WTC11 (cell line): ENCODE data around the gene VGF. TPM values are rescaled to one million over a fixed set of nuclear protein-coding genes. Genes with fewer than 3 reads are reported as not detected.

Experiments
- AFF4 ChIP-seq: sonication (generic); formaldehyde crosslinking; IDR thresholded peaks from 2 replicates; pipeline ENCODE4 v1.8.1; 2023; ENCODE audit warnings: mild to moderate bottlenecking, missing genetic modification reagents, borderline replicate concordance
- AR ChIP-seq: fragments of 250-450 bp; sonication (Bioruptor Pico); IDR thresholded peaks from 2 replicates; pipeline ENCODE4 v1.9.0; 2021; ENCODE audit warnings: mild to moderate bottlenecking
- ARID4B ChIP-seq: sonication (generic); formaldehyde crosslinking; IDR thresholded peaks from 2 replicates; pipeline ENCODE4 v1.8.0; 2023; ENCODE audit warnings: missing genetic modification reagents, mild to moderate bottlenecking, borderline replicate concordance
- ATF1 ChIP-seq: sonication (generic); formaldehyde crosslinking; IDR thresholded peaks from 2 replicates; pipeline ENCODE4 v1.8.1; 2023; ENCODE audit warnings: mild to moderate bottlenecking, moderate library complexity, missing genetic modification reagents
- E2F1 ChIP-seq: sonication (generic); formaldehyde crosslinking; IDR thresholded peaks from 2 replicates; pipeline ENCODE4 v1.8.0; 2022; ENCODE audit warnings: mild to moderate bottlenecking, missing genetic modification reagents
- E2F5 ChIP-seq: sonication (generic); formaldehyde crosslinking; IDR thresholded peaks from 2 replicates; pipeline ENCODE4 v1.8.1; 2022; ENCODE audit warnings: mild to moderate bottlenecking, moderate library complexity, missing genetic modification reagents
- ETV6 ChIP-seq: sonication (generic); formaldehyde crosslinking; IDR thresholded peaks from 2 replicates; pipeline ENCODE4 v1.8.1; 2022; ENCODE audit warnings: mild to moderate bottlenecking, missing genetic modification reagents
- FOXK1 ChIP-seq: sonication (generic); formaldehyde crosslinking; IDR thresholded peaks from 2 replicates; pipeline ENCODE4 v1.8.0; 2022; ENCODE audit warnings: mild to moderate bottlenecking, moderate library complexity, missing genetic modification reagents
- NFATC4 ChIP-seq: fragments of 250-450 bp; sonication (Bioruptor Pico); IDR thresholded peaks from 2 replicates; pipeline ENCODE4 v1.9.0; 2021; ENCODE audit warnings: mild to moderate bottlenecking
- NFYB ChIP-seq: sonication (generic); formaldehyde crosslinking; conservative IDR thresholded peaks from 2 replicates; pipeline ENCODE4 v1.8.0; 2022; ENCODE audit warnings: low read depth, missing genetic modification reagents
- OVOL2 ChIP-seq: fragments of 250-450 bp; sonication (Bioruptor Pico); IDR thresholded peaks from 2 replicates; pipeline ENCODE4 v1.9.0; 2021; ENCODE audit warnings: mild to moderate bottlenecking, borderline replicate concordance
- PREB ChIP-seq: sonication (generic); formaldehyde crosslinking; IDR thresholded peaks from 2 replicates; pipeline ENCODE4 v1.8.1; 2022; ENCODE audit warnings: mild to moderate bottlenecking, missing genetic modification reagents, moderate library complexity, borderline replicate concordance
- SMAD4 ChIP-seq: sonication (generic); formaldehyde crosslinking; IDR thresholded peaks from 2 replicates; pipeline ENCODE4 v1.8.0; 2022; ENCODE audit warnings: mild to moderate bottlenecking, missing genetic modification reagents
- ZNF138 ChIP-seq: sonication (generic); formaldehyde crosslinking; conservative IDR thresholded peaks from 2 replicates; pipeline ENCODE4 v1.8.1; 2022; ENCODE audit warnings: mild to moderate bottlenecking, moderate library complexity, missing genetic modification reagents
- ZNF219 ChIP-seq: sonication (generic); formaldehyde crosslinking; IDR thresholded peaks from 2 replicates; pipeline ENCODE4 v1.8.0; 2023; ENCODE audit warnings: missing genetic modification reagents, mild to moderate bottlenecking, borderline replicate concordance
- ZNF317 ChIP-seq: sonication (generic); formaldehyde crosslinking; IDR thresholded peaks from 2 replicates; pipeline ENCODE4 v1.8.1; 2023; ENCODE audit warnings: low read depth, mild to moderate bottlenecking, moderate library complexity, missing genetic modification reagents, borderline replicate concordance
- ZNF532 ChIP-seq: fragments of 250-450 bp; sonication (Bioruptor Pico); IDR thresholded peaks from 2 replicates; pipeline ENCODE4 v1.9.0; 2021; ENCODE audit warnings: mild to moderate bottlenecking, borderline replicate concordance
- ZNF671 ChIP-seq: fragments of 250-450 bp; sonication (Bioruptor Pico); IDR thresholded peaks from 2 replicates; pipeline ENCODE4 v1.8.0; 2021; ENCODE audit warnings: mild to moderate bottlenecking
- total RNA-seq: library from RNA; stranded (reverse); gene quantifications from 3 replicates; pipeline ENCODE4 v1.2.3, GENCODE V29; 2021

The VGF gene
- total RNA-seq, 1 experiment from 2014 or later = 5.2 TPM

- TF ChIP-seq ZNF532 (CRISPR knock-in tag) (no peak), SMAD4 (CRISPR knock-in tag) (peak; percentile 83; the same call in 1 of the 2 replicates), ARID4B (CRISPR knock-in tag) (peak; percentile 98), NFYB (CRISPR knock-in tag) (peak; percentile 54), FOXK1 (peak; percentile 97), AFF4 (CRISPR knock-in tag) (peak; percentile 90; the same call in 1 of the 2 replicates), PREB (CRISPR knock-in tag) (peak; percentile 93), NFATC4 (no peak; the same call in 1 of the 2 replicates), ATF1 (peak; percentile 96), OVOL2 (CRISPR knock-in tag) (no peak), ZNF671 (no peak), E2F1 (CRISPR knock-in tag) (peak; percentile 89; the same call in 1 of the 2 replicates), E2F5 (peak; percentile 87), ZNF138 (CRISPR knock-in tag) (0 out of 2 replicates have a peak, but pooled peaks have one; percentile 63), ZNF317 (CRISPR knock-in tag) (peak; percentile 69), AR (no peak), ETV6 (CRISPR knock-in tag) (peak; percentile 98), ZNF219 (peak; percentile 94)
These were observed at the start of gene VGF (continued) for GRCh38 chr7:101165075-101165957.
